Measurements from ENCODE around the gene QSOX2. TPM values are rescaled to one million over a fixed set of nuclear protein-coding genes. Genes with fewer than 3 reads are reported as not detected.

The QSOX2 gene
- total RNA-seq, 2 experiments from 2014 or later, result 14.4 TPM

- Mint-ChIP-seq H3K27ac (no peak overlapping the region), H3K27me3 (peaks cover 46% of the 10 kb centered on the region), H3K9me3 (no peaks in the 10 kb centered on the region), H3K4me3 (no peak overlapping the region), H3K4me1 (ENCODE audit: low read depth) (no peaks in the 10 kb centered on the region), H3K36me3 (ENCODE audit: low read depth) (no peaks in the 10 kb centered on the region)
- H3K4me3 ChIP-seq (ENCODE audit: low read length), result no peak overlapping the region
- DNase-seq (no peak), ATAC-seq (ENCODE audit: poor library complexity) (no peak)
- TF ChIP-seq, protein P1, sequence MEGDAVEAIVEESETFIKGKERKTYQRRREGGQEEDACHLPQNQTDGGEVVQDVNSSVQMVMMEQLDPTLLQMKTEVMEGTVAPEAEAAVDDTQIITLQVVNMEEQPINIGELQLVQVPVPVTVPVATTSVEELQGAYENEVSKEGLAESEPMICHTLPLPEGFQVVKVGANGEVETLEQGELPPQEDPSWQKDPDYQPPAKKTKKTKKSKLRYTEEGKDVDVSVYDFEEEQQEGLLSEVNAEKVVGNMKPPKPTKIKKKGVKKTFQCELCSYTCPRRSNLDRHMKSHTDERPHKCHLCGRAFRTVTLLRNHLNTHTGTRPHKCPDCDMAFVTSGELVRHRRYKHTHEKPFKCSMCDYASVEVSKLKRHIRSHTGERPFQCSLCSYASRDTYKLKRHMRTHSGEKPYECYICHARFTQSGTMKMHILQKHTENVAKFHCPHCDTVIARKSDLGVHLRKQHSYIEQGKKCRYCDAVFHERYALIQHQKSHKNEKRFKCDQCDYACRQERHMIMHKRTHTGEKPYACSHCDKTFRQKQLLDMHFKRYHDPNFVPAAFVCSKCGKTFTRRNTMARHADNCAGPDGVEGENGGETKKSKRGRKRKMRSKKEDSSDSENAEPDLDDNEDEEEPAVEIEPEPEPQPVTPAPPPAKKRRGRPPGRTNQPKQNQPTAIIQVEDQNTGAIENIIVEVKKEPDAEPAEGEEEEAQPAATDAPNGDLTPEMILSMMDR (IDR thresholded peaks at IDR 0.05), result no peak
- H3K27ac ChIP-seq (ENCODE audit: low read depth in 1 of 2, low read length in 2 of 2), result no peak overlapping the region
- intact Hi-C loops (cut with DNase I, micrococcal nuclease), result no loop called here
- ChIA-PET CTCF (no interaction called here), POLR2A (no interaction called here)
- H3K36me3 ChIP-seq (ENCODE audit: insufficient read depth, low read length), result no peaks in the 10 kb centered on the region
- H3K9me3 ChIP-seq (ENCODE audit: control insufficient read depth in 1 of 2, insufficient read depth in 1 of 2, low read length in 2 of 2), result peaks cover 0 to 44% of the 10 kb centered on the region in 2 experiments
- H3K27me3 ChIP-seq (ENCODE audit: control insufficient read depth in 1 of 2, insufficient read depth in 2 of 2, low read length in 2 of 2), result peaks cover 63 to 70% of the 10 kb centered on the region in 2 experiments
- H3K4me1 ChIP-seq (ENCODE audit: insufficient read depth, low read length), result no peaks in the 10 kb centered on the region
Measured at GRCh38 chr9:136197930-136198604, 47.5 kb downstream of the QSOX2 start.

- ATAC-seq (ENCODE audit: poor library complexity), result no peak
- Mint-ChIP-seq H3K4me3 (no peak overlapping the region), H3K36me3 (ENCODE audit: low read depth) (no peaks in the 10 kb centered on the region), H3K4me1 (ENCODE audit: low read depth) (no peaks in the 10 kb centered on the region), H3K9me3 (no peaks in the 10 kb centered on the region), H3K27me3 (peaks cover 47% of the 10 kb centered on the region), H3K27ac (no peak overlapping the region)
- H3K4me1 ChIP-seq (ENCODE audit: insufficient read depth, low read length), result no peaks in the 10 kb centered on the region
- POLR2A ChIA-PET, result no interaction called here
- no peaks in the 10 kb centered on the region for H3K36me3 ChIP-seq (ENCODE audit: insufficient read depth, low read length)
- TF ChIP-seq, protein P1 (IDR thresholded peaks at IDR 0.05), result no peak
- H3K4me3 ChIP-seq (ENCODE audit: low read length), result no peak overlapping the region
- DNase-seq, result no peak
- peaks cover 0 to 40% of the 10 kb centered on the region in 2 experiments for H3K9me3 ChIP-seq (ENCODE audit: control insufficient read depth in 1 of 2, insufficient read depth in 1 of 2, low read length in 2 of 2)
- H3K27me3 ChIP-seq (ENCODE audit: control insufficient read depth in 1 of 2, insufficient read depth in 2 of 2, low read length in 2 of 2), result peaks cover 63 to 78% of the 10 kb centered on the region in 2 experiments
- CTCF ChIA-PET, result no interaction called here
- intact Hi-C loops (cut with DNase I, micrococcal nuclease), result no loop called here
- no peak overlapping the region for H3K27ac ChIP-seq (ENCODE audit: low read depth in 1 of 2, low read length in 2 of 2)
Measured at GRCh38 chr9:136197084-136197875, 48.3 kb downstream of the QSOX2 start.

GRCh38 chr9:136196404-136197083 is 49.1 kb downstream of the QSOX2 start:
- no peak overlapping the region for H3K27ac ChIP-seq (ENCODE audit: low read depth in 1 of 2, low read length in 2 of 2)
- peaks cover 64 to 84% of the 10 kb centered on the region in 2 experiments for H3K27me3 ChIP-seq (ENCODE audit: control insufficient read depth in 1 of 2, insufficient read depth in 2 of 2, low read length in 2 of 2)
- no peaks in the 10 kb centered on the region for H3K4me1 ChIP-seq (ENCODE audit: insufficient read depth, low read length)
- intact Hi-C loops (cut with DNase I, micrococcal nuclease), result no loop called here
- POLR2A ChIA-PET, result no interaction called here
- TF ChIP-seq, protein P1 (IDR thresholded peaks at IDR 0.05), result no peak
- H3K4me3 ChIP-seq (ENCODE audit: low read length), result no peak overlapping the region
- peaks cover 0 to 43% of the 10 kb centered on the region in 2 experiments for H3K9me3 ChIP-seq (ENCODE audit: control insufficient read depth in 1 of 2, insufficient read depth in 1 of 2, low read length in 2 of 2)
- H3K4me1 Mint-ChIP-seq (ENCODE audit: low read depth), result no peaks in the 10 kb centered on the region
- no peaks in the 10 kb centered on the region for H3K36me3 Mint-ChIP-seq (ENCODE audit: low read depth)
- ATAC-seq (ENCODE audit: poor library complexity) (no peak), DNase-seq (no peak)
- H3K27ac Mint-ChIP-seq, result no peak overlapping the region
- H3K27me3 Mint-ChIP-seq, result peaks cover 54% of the 10 kb centered on the region
- H3K4me3 Mint-ChIP-seq, result no peak overlapping the region
- CTCF ChIA-PET, result no interaction called here
- H3K36me3 ChIP-seq (ENCODE audit: insufficient read depth, low read length), result no peaks in the 10 kb centered on the region
- no peaks in the 10 kb centered on the region for H3K9me3 Mint-ChIP-seq
